HG02884 (cell line): ENCODE results near the gene CCDC102A.

Experiments
- ATAC-seq: cut with Tn5 transposase; IDR thresholded peaks from one replicate; pipeline ENCODE4 v1.9.1; 2021; ENCODE audit warnings: mild to moderate bottlenecking, moderate library complexity; ENCODE audit not compliant: unreplicated experiment

The CCDC102A gene

GRCh38 chr16:57522960-57523359 is 13.4 kb downstream of the CCDC102A start:
- ATAC-seq = no peak

GRCh38 chr16:57519796-57520360 is 16.5 kb downstream of the CCDC102A start:
- ATAC-seq = peak; percentile 62

- ATAC-seq = no peak
Measured at GRCh38 chr16:57518922-57519321, 17.4 kb downstream of the CCDC102A start.

- no peak for ATAC-seq
Measured at GRCh38 chr16:57518520-57518919, 17.9 kb downstream of the CCDC102A start.

- no peak for ATAC-seq
Measured at GRCh38 chr16:57517397-57518367, 18.7 kb downstream of the CCDC102A start.

- ATAC-seq = no peak
Measured at GRCh38 chr16:57516773-57517172, 19.6 kb downstream of the CCDC102A start.

GRCh38 chr16:57516176-57516725 is 20.1 kb downstream of the CCDC102A start:
- ATAC-seq = no peak

- no peak for ATAC-seq
Measured at GRCh38 chr16:57514791-57515600, 21.4 kb downstream of the CCDC102A start.

- ATAC-seq = no peak
Measured at GRCh38 chr16:57514371-57514770, 22.0 kb downstream of the CCDC102A start.

- ATAC-seq = no peak
Measured at GRCh38 chr16:57513371-57514102, 22.8 kb downstream of the CCDC102A start.

- no peak for ATAC-seq
Measured at GRCh38 chr16:57512296-57513001, 23.9 kb downstream of the CCDC102A start.

GRCh38 chr16:57510016-57510871 is 26.1 kb downstream of the CCDC102A start:
- ATAC-seq = no peak

GRCh38 chr16:57509231-57509923 is 27.0 kb downstream of the CCDC102A start:
- ATAC-seq = no peak

- ATAC-seq = no peak
Measured at GRCh38 chr16:57508035-57508425, 28.3 kb downstream of the CCDC102A start.

GRCh38 chr16:57507136-57508034 is 29.0 kb downstream of the CCDC102A start:
- ATAC-seq = no peak

- ATAC-seq = no peak
Measured at GRCh38 chr16:57505169-57505568, 31.2 kb downstream of the CCDC102A start.

- ATAC-seq = no peak
Measured at GRCh38 chr16:57504491-57504890, 31.9 kb downstream of the CCDC102A start.
